ENCODE measurements around the gene MISP.

The MISP gene

DNA sequence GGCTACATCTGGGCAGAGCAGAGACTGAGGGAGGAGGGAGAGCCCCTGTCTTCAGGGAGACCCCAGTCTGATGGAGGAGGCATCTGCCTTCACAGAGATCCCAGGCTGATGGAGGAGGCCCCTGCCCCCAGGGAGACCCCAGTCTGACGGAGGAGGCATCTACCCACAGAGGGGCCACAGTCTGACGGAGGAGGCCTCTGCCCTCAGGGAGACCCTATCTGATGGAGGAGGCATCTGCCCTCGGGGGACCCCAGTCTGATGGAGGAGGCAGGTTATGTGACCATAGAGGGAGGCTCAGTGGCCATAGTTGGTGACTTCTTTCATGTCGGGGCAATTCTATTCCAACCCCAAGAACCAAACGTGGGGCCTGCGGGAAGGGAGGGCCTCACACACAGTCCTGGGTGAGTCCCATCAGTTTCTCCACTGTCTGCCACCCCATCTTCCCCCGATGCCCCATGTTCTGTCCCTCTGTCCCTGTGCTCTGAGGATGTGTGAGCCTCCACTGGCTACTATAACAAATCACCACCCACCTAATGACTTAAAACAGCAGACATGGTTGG, 14.3 kb downstream of the MISP start:
- no peaks in the 10 kb centered on the region for H3K36me3 ChIP-seq (ENCODE audit: insufficient read depth, low read length)
- H4K20me1 ChIP-seq (ENCODE audit: insufficient read depth, low read length), result no peaks in the 10 kb centered on the region
- H3K4me1 ChIP-seq (ENCODE audit: insufficient read depth, low read length, severe bottlenecking), result no peaks in the 10 kb centered on the region
- H3K9me3 ChIP-seq (ENCODE audit: low read length), result no peaks in the 10 kb centered on the region
- H3K79me2 ChIP-seq (ENCODE audit: insufficient read depth, low read length), result no peaks in the 10 kb centered on the region
- no peak for TF ChIP-seq EZH2 (IDR thresholded peaks at IDR 0.05; ENCODE audit: borderline replicate concordance, low read length)
- TF ChIP-seq, protein P1, sequence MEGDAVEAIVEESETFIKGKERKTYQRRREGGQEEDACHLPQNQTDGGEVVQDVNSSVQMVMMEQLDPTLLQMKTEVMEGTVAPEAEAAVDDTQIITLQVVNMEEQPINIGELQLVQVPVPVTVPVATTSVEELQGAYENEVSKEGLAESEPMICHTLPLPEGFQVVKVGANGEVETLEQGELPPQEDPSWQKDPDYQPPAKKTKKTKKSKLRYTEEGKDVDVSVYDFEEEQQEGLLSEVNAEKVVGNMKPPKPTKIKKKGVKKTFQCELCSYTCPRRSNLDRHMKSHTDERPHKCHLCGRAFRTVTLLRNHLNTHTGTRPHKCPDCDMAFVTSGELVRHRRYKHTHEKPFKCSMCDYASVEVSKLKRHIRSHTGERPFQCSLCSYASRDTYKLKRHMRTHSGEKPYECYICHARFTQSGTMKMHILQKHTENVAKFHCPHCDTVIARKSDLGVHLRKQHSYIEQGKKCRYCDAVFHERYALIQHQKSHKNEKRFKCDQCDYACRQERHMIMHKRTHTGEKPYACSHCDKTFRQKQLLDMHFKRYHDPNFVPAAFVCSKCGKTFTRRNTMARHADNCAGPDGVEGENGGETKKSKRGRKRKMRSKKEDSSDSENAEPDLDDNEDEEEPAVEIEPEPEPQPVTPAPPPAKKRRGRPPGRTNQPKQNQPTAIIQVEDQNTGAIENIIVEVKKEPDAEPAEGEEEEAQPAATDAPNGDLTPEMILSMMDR (IDR thresholded peaks at IDR 0.05; ENCODE audit: low read length), result no peak
- no peaks in the 10 kb centered on the region for H3K27me3 ChIP-seq (ENCODE audit: insufficient read depth, low read length)
- H2AFZ ChIP-seq (ENCODE audit: low read length), result no peak overlapping the region
- H3K4me3 ChIP-seq (ENCODE audit: low read depth, low read length, poor library complexity, severe bottlenecking), result no peak overlapping the region
- no peaks in the 10 kb centered on the region for H3K9me2 ChIP-seq (ENCODE audit: low read depth, low read length)
- H3K4me2 ChIP-seq (ENCODE audit: low read length), result no peak overlapping the region
- H3F3A ChIP-seq (ENCODE audit: insufficient read depth, low read length), result no peaks in the 10 kb centered on the region
- no peak overlapping the region for H3K9ac ChIP-seq (ENCODE audit: low read length)
- no peak overlapping the region for H3K27ac ChIP-seq (ENCODE audit: low read depth, low read length, poor library complexity, severe bottlenecking)

DNA sequence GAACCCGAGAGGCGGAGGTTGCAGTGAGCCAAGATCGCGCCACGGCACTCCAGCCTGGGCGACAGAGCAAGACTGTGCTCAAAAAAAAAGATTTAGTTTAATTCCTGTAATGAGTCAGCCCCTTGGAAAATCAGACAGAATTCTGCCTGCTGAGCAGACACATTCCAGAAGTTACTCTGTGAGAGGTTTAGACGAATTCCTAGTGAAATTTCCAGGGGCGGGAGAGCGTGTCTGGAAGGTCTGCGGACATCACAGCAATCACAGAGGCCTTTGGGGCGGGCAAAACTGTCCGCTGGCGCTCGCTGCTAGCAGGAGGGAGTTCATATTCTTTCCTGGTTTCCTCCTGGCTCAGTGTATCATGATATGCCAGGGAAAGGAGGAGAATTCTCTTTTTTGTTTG, 17.5 kb downstream of the MISP start:
- Histone ChIP-seq H2AFZ (ENCODE audit: low read length) (no peak overlapping the region), H3K9ac (ENCODE audit: low read length) (no peak overlapping the region), H3K79me2 (ENCODE audit: insufficient read depth, low read length) (no peaks in the 10 kb centered on the region), H3K4me3 (ENCODE audit: low read depth, low read length, poor library complexity, severe bottlenecking) (no peak overlapping the region), H3K9me3 (ENCODE audit: low read length) (no peaks in the 10 kb centered on the region), H3K4me2 (ENCODE audit: low read length) (no peak overlapping the region), H3K36me3 (ENCODE audit: insufficient read depth, low read length) (no peaks in the 10 kb centered on the region), H3K4me1 (ENCODE audit: insufficient read depth, low read length, severe bottlenecking) (no peaks in the 10 kb centered on the region), H3K27me3 (ENCODE audit: insufficient read depth, low read length) (no peaks in the 10 kb centered on the region; the same call in 1 of the 2 replicates), H3F3A (ENCODE audit: insufficient read depth, low read length) (no peaks in the 10 kb centered on the region), H3K9me2 (ENCODE audit: low read depth, low read length) (no peaks in the 10 kb centered on the region), H4K20me1 (ENCODE audit: insufficient read depth, low read length) (no peaks in the 10 kb centered on the region), H3K27ac (ENCODE audit: low read depth, low read length, poor library complexity, severe bottlenecking) (no peak overlapping the region)
- TF ChIP-seq EZH2 (IDR thresholded peaks at IDR 0.05; ENCODE audit: borderline replicate concordance, low read length), result no peak
- TF ChIP-seq, protein P1 (IDR thresholded peaks at IDR 0.05; ENCODE audit: low read length), result no peak

DNA sequence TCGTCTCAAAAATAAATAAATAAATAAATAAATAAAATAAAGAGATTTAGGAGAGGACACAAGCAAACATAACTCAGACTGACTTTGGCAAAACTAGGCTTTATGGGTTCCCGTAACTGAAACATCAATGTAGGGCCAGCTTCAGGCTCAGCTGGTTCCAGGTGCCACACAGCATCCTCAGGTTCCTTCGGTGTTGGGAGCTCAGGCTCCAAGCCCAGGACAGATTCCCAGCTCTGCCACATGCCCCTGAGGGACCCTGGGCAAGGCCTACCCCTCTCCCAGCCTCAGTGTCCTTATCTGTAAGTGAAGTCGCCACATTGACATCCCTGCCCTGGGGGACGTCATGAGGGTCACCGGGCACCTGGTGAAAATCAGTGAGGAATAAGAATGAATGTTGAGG, 18.7 kb downstream of the MISP start:
- H3K9me2 ChIP-seq (ENCODE audit: low read depth, low read length), result no peaks in the 10 kb centered on the region
- no peak overlapping the region for H3K27ac ChIP-seq (ENCODE audit: low read depth, low read length, poor library complexity, severe bottlenecking)
- H3F3A ChIP-seq (ENCODE audit: insufficient read depth, low read length), result no peaks in the 10 kb centered on the region
- H3K9ac ChIP-seq (ENCODE audit: low read length), result no peak overlapping the region
- no peak overlapping the region for H2AFZ ChIP-seq (ENCODE audit: low read length)
- H3K27me3 ChIP-seq (ENCODE audit: insufficient read depth, low read length), result no peaks in the 10 kb centered on the region; the same call in 1 of the 2 replicates
- no peak overlapping the region for H3K4me3 ChIP-seq (ENCODE audit: low read depth, low read length, poor library complexity, severe bottlenecking)
- no peaks in the 10 kb centered on the region for H3K9me3 ChIP-seq (ENCODE audit: low read length)
- TF ChIP-seq, protein P1 (IDR thresholded peaks at IDR 0.05; ENCODE audit: low read length), result no peak
- TF ChIP-seq EZH2 (IDR thresholded peaks at IDR 0.05; ENCODE audit: borderline replicate concordance, low read length), result no peak
- no peaks in the 10 kb centered on the region for H3K36me3 ChIP-seq (ENCODE audit: insufficient read depth, low read length)
- H3K79me2 ChIP-seq (ENCODE audit: insufficient read depth, low read length), result no peaks in the 10 kb centered on the region
- H3K4me2 ChIP-seq (ENCODE audit: low read length), result no peak overlapping the region
- no peaks in the 10 kb centered on the region for H4K20me1 ChIP-seq (ENCODE audit: insufficient read depth, low read length)
- H3K4me1 ChIP-seq (ENCODE audit: insufficient read depth, low read length, severe bottlenecking), result no peaks in the 10 kb centered on the region

Data from OCI-LY1 (cell line).